Common myeloid progenitor, CD34-positive (primary cell): ENCODE data around the gene UST.

Experiments used
- CTCF ChIA-PET: fragments of 350-600 bp; sonication (Branson Sonifier 250); formaldehyde crosslinking; loops from one replicate; lab custom pipeline; 2021; ENCODE audit warnings: antibody characterized with exemption; lab: Charles Lee
- POLR2A ChIA-PET: fragments of 350-600 bp; sonication (Branson Sonifier 250); formaldehyde crosslinking; loops from one replicate; lab custom pipeline; 2021; ENCODE audit warnings: antibody characterized with exemption; lab: Charles Lee
- DNase-seq, 3 donors: peaks; one replicate each; pipeline versions ENCODE4 v3.0.0 to v3.0.0-alpha.2; 2013
- H3K27ac ChIP-seq, 2 experiments: 1 replicate in 1 of 2; 2 replicates in 1 of 2; pipeline ENCODE4 v1.7.0; 2013; ENCODE audit warnings: inconsistent platforms in 2 of 2, low read length in 2 of 2, mild to moderate bottlenecking in 2 of 2, low read depth in 1 of 2, moderate library complexity in 1 of 2; ENCODE audit not compliant: severe bottlenecking in 2 of 2, insufficient read depth in 1 of 2, poor library complexity in 1 of 2
- H3K27me3 ChIP-seq, 5 experiments: replicated peaks in 2 of 5; 1 replicate in 3 of 5; 2 replicates in 2 of 5; pipeline versions ENCODE4 v1.6.1 to v1.7.0; 2013; ENCODE audit warnings: low read length in 4 of 5, mild to moderate bottlenecking in 2 of 5, moderate library complexity in 2 of 5, inconsistent platforms in 1 of 5; ENCODE audit not compliant: insufficient read depth in 5 of 5, control insufficient read depth in 4 of 5
- H3K36me3 ChIP-seq, 4 experiments: 1 replicate in 2 of 4; 2 replicates in 2 of 4; pipeline versions ENCODE4 v1.6.1 to v1.7.0; 2013; ENCODE audit warnings: low read length in 3 of 4, control low read depth in 1 of 4, mild to moderate bottlenecking in 1 of 4; ENCODE audit not compliant: control insufficient read depth in 4 of 4, insufficient read depth in 4 of 4
- H3K4me1 ChIP-seq, 4 experiments: 1 replicate in 3 of 4; 2 replicates in 1 of 4; pipeline versions ENCODE4 v1.6.1 to v1.7.1; 2013; ENCODE audit warnings: low read length in 3 of 4, mild to moderate bottlenecking in 3 of 4, control low read depth in 1 of 4, inconsistent platforms in 1 of 4, moderate library complexity in 1 of 4; ENCODE audit not compliant: control insufficient read depth in 4 of 4, insufficient read depth in 4 of 4; ENCODE audit errors: control extremely low read depth in 1 of 4
- H3K4me3 ChIP-seq, 7 experiments: 1 replicate in 4 of 7; 2 replicates in 3 of 7; pipeline versions ENCODE4 v1.5.1 to v1.7.0; 2013; ENCODE audit warnings: mild to moderate bottlenecking in 7 of 7, low read length in 6 of 7, moderate library complexity in 6 of 7, inconsistent platforms in 2 of 7, low read depth in 2 of 7, control low read depth in 1 of 7; ENCODE audit not compliant: insufficient read depth in 4 of 7, control insufficient read depth in 1 of 7; ENCODE audit errors: extremely low read depth in 1 of 7
- H3K9me3 ChIP-seq, 5 experiments: 1 replicate in 4 of 5; 2 replicates in 1 of 5; pipeline versions ENCODE4 v1.6.1 to v1.7.1; 2013; ENCODE audit warnings: low read length in 4 of 5, mild to moderate bottlenecking in 2 of 5, inconsistent platforms in 1 of 5, low read depth in 1 of 5, moderate library complexity in 1 of 5; ENCODE audit not compliant: control insufficient read depth in 4 of 5, insufficient read depth in 2 of 5; ENCODE audit errors: control extremely low read depth in 1 of 5
- WGBS: methylation state at CpG from one replicate; pipeline ENCODE4 v1.1.5; 2013; ENCODE audit not compliant: insufficient coverage; 5-methylcytosine and 5-hydroxymethylcytosine counted together

Gene UST

GRCh38 chr6:148822819-148823218, 76.0 kb downstream of the UST start:
- Histone ChIP-seq H3K4me3 (no peak overlapping the region), H3K9me3 (no peaks in the 10 kb centered on the region), H3K4me1 (peaks cover 4 to 18% (median 12%) of the 10 kb centered on the region in 4 experiments), H3K36me3 (no peaks in the 10 kb centered on the region), H3K27ac (no peak overlapping the region), H3K27me3 (no peaks in the 10 kb centered on the region)
- DNase-seq: no peak
- POLR2A ChIA-PET: no interaction called here
- CTCF ChIA-PET: no interaction called here

GRCh38 chr6:148824291-148824690, 77.5 kb downstream of the UST start:
- CTCF ChIA-PET: interaction anchor here (0.6 kb wide), 1 partner anchor 458 kb away, joined by 3 read pairs; no protein-coding TSS in a partner anchor
- DNase-seq: no peak
- Histone ChIP-seq H3K27ac (no peak overlapping the region), H3K4me3 (no peak overlapping the region), H3K4me1 (peaks cover 4 to 14% (median 10%) of the 10 kb centered on the region in 4 experiments), H3K9me3 (no peaks in the 10 kb centered on the region), H3K27me3 (no peaks in the 10 kb centered on the region), H3K36me3 (no peaks in the 10 kb centered on the region)
- WGBS: no CpG with 5 or more reads among the region's 1 CpG
- POLR2A ChIA-PET: interaction anchor here (1.1 kb wide), 1 partner anchor 32 kb away, joined by 3 read pairs; no protein-coding TSS in a partner anchor

- Histone ChIP-seq H3K27me3 (no peaks in the 10 kb centered on the region), H3K4me1 (peaks cover 4 to 16% (median 13%) of the 10 kb centered on the region in 4 experiments), H3K36me3 (no peaks in the 10 kb centered on the region), H3K4me3 (no peak overlapping the region), H3K27ac (no peak overlapping the region), H3K9me3 (no peaks in the 10 kb centered on the region)
- ChIA-PET POLR2A (no interaction called here), CTCF (no interaction called here)
- 90% methylated on average over 1 of the region's 1 CpG for WGBS
- DNase-seq: no peak
Measured at GRCh38 chr6:148824960-148825359, 78.1 kb downstream of the UST start.

GRCh38 chr6:148825492-148825891, 78.7 kb downstream of the UST start:
- H3K9me3 ChIP-seq: no peaks in the 10 kb centered on the region
- H3K27ac ChIP-seq: no peak overlapping the region
- ChIA-PET POLR2A (interaction anchor here (0.5 kb wide), 1 partner anchor 78 kb away, joined by 3 read pairs; no protein-coding TSS in a partner anchor), CTCF (interaction anchor here (0.8 kb wide), 1 partner anchor 10 kb away, joined by 3 read pairs; no protein-coding TSS in a partner anchor)
- H3K4me3 ChIP-seq: no peak overlapping the region
- WGBS: 100% methylated on average over 2 of the region's 2 CpGs
- H3K36me3 ChIP-seq: no peaks in the 10 kb centered on the region
- H3K27me3 ChIP-seq: no peaks in the 10 kb centered on the region
- peaks cover 4 to 17% (median 14%) of the 10 kb centered on the region in 4 experiments for H3K4me1 ChIP-seq
- no peak for DNase-seq

- no peaks in the 10 kb centered on the region for H3K36me3 ChIP-seq
- peaks cover 4 to 19% (median 14%) of the 10 kb centered on the region in 4 experiments for H3K4me1 ChIP-seq
- no peaks in the 10 kb centered on the region for H3K9me3 ChIP-seq
- ChIA-PET CTCF (no interaction called here), POLR2A (no interaction called here)
- 100% methylated on average over 2 of the region's 5 CpGs for WGBS
- H3K27ac ChIP-seq: no peak overlapping the region
- DNase-seq: no peak
- H3K27me3 ChIP-seq: no peaks in the 10 kb centered on the region
- H3K4me3 ChIP-seq: no peak overlapping the region
Measured at GRCh38 chr6:148827416-148828045, 80.7 kb downstream of the UST start.

GRCh38 chr6:148828047-148828446, 81.2 kb downstream of the UST start:
- Histone ChIP-seq H3K36me3 (no peaks in the 10 kb centered on the region), H3K9me3 (no peaks in the 10 kb centered on the region), H3K27me3 (no peaks in the 10 kb centered on the region), H3K27ac (no peak overlapping the region), H3K4me3 (no peak overlapping the region), H3K4me1 (peaks cover 4 to 19% (median 14%) of the 10 kb centered on the region in 4 experiments)
- ChIA-PET POLR2A (no interaction called here), CTCF (no interaction called here)
- no CpG with 5 or more reads among the region's 4 CpGs for WGBS
- no peak for DNase-seq

- Histone ChIP-seq H3K36me3 (no peaks in the 10 kb centered on the region), H3K27me3 (no peaks in the 10 kb centered on the region), H3K4me3 (no peak overlapping the region), H3K27ac (no peak overlapping the region), H3K9me3 (no peaks in the 10 kb centered on the region), H3K4me1 (peaks cover 0 to 11% (median 1%) of the 10 kb centered on the region in 4 experiments)
- DNase-seq: no peak
- 100% methylated on average over 1 of the region's 4 CpGs for WGBS
- ChIA-PET POLR2A (no interaction called here), CTCF (no interaction called here)
Measured at GRCh38 chr6:148829415-148830101, 82.7 kb downstream of the UST start.
